Measurements from ENCODE around the gene MESD.

DNA sequence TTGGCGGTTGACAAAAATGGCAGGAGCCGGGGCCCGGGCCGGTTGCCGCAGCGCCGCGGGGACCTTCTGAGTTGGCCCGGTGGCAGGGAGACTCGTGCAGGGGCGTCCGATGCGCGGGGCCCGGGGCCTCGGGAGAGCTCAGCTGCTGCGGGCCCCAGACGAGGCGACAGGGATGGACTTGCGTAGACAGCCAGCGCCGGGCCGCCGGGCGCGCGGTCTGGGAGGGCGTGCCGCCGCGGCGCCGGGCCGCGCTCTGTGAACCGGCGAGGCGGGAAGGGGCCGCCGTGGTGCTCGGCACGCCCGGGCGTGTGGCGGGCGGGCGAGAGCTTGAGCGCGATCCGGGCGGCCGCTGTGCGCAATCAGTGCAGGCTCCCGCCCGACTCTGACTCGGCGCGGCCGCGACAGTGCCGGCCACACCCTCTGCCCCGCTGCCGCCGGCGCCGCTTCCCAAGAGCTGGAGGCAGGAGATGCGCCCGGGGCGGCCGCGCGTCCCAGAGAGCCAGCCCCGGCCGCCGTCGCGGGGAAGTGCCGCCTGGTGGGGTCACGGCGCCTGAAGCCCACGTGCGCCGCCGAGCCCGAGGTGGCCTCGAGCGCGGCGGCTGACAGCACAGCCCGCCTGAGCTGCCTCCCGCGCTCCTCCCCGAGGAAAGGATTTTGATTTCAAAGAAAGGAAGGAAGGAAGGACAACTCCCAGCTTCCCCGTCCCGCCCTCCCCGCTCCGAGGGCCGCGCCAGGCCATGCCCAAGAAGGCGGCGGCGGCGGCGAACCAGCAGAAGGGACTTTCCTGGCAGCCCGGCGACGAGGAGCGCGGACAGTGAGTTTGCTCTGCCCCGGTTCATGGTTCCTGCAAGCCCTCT, 11.8 kb upstream of the MESD start:
- TF ChIP-seq PAX5 (IDR thresholded peaks at IDR 0.05; ENCODE audit: insufficient read depth, low read length, severe bottlenecking) (no peak), POLR2A (IDR thresholded peaks at IDR 0.05; ENCODE audit: low read depth, low read length) (peak; percentile 21; the same call in 1 of the 2 replicates), POLR2AphosphoS5 (IDR thresholded peaks at IDR 0.05; ENCODE audit: low read depth, low read length) (no peak), SPI1 (IDR thresholded peaks at IDR 0.05; ENCODE audit: low read depth, low read length) (no peak), TAF1 (IDR thresholded peaks at IDR 0.05; ENCODE audit: low read depth, low read length) (no peak), POU2F2 (IDR thresholded peaks at IDR 0.05; ENCODE audit: low read depth, low read length) (no peak)

All from GM12891 (cell line).